ENCODE measurements around the gene SPINK4.

The SPINK4 gene

DNA sequence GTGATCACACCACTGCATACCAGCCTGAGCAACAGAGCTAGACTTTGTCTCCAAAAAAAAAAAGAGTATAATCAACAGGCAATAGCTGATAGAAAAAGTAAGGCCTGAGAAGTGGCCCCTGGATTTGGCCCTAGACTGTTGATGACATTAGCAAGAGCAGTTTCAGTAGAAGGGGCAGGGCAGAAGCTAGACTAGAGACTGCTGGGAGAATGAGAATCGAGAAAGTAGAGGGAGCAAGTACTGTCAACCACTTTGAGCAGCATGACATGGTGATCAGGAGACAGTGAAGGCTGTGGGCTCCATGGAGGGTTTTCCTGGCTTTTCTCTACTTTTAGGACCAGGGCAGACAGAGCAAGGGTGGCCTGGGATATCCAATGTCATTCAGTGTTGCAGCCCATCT, 37.9 kb upstream of the SPINK4 start:
- H3K4me3 ChIP-seq (ENCODE audit: low read depth, low read length), result no peak overlapping the region
- TF ChIP-seq, protein P1, sequence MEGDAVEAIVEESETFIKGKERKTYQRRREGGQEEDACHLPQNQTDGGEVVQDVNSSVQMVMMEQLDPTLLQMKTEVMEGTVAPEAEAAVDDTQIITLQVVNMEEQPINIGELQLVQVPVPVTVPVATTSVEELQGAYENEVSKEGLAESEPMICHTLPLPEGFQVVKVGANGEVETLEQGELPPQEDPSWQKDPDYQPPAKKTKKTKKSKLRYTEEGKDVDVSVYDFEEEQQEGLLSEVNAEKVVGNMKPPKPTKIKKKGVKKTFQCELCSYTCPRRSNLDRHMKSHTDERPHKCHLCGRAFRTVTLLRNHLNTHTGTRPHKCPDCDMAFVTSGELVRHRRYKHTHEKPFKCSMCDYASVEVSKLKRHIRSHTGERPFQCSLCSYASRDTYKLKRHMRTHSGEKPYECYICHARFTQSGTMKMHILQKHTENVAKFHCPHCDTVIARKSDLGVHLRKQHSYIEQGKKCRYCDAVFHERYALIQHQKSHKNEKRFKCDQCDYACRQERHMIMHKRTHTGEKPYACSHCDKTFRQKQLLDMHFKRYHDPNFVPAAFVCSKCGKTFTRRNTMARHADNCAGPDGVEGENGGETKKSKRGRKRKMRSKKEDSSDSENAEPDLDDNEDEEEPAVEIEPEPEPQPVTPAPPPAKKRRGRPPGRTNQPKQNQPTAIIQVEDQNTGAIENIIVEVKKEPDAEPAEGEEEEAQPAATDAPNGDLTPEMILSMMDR (IDR thresholded peaks at IDR 0.05; ENCODE audit: control insufficient read depth, extremely low read depth, insufficient read depth), result no peak
- no peak for DNase-seq (ENCODE audit: low read depth)

DNA sequence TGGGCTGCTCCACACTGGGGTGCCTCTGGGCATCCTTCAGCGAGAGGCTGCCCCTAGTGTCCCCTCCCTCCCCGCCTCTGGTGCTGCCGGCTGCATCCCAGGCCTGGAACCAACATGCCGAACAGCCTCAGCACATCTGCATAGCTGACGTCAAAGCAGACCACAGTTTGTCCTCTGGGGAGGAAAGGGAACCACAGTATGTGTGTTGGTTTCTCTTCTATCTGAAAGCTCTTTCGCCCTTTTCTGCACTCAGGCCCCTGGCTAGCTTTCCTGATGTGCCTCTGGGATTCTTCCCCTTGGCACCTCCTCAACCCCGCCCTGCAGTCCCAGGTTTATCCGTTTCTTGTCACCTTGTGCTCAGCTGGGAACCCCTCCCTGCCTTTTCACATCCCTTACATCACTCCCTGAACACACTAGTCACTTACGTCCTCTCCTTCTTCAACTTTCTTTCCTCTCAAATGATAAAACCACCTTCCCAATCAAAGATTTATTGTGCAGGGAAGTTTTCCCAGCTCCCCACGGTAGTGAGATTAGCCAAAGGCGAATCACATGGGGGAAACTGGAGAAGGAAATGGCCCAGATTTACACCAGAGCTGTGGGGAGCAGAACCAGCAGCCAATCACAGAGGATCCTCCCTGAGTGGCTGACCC, 37.3 kb upstream of the SPINK4 start:
- TF ChIP-seq, protein P1 (IDR thresholded peaks at IDR 0.05; ENCODE audit: control insufficient read depth, extremely low read depth, insufficient read depth), result no peak
- H3K4me3 ChIP-seq (ENCODE audit: low read depth, low read length), result no peak overlapping the region
- DNase-seq (ENCODE audit: low read depth), result no peak

DNA sequence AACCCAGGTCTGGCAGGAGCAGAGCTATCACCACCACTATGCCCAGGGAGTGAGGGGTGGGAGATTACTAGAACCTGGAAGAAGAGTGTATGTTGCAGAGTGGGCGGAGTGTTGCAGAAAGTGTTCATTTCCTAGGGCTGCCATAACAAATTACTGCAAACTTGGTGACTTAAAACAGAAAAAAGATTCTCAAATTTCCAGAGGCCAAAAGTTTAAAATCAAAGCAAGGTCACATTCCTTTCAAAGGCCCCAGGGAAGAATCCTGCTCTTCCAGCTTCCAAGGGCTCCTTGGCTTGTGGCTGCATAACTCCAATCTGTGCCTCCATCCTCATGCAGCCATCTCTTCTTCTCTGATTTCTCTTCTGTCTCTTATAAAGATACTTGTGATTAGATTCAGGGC, 30.6 kb upstream of the SPINK4 start:
- H3K4me3 ChIP-seq (ENCODE audit: low read depth, low read length), result no peak overlapping the region
- TF ChIP-seq, protein P1 (IDR thresholded peaks at IDR 0.05; ENCODE audit: control insufficient read depth, extremely low read depth, insufficient read depth), result no peak
- DNase-seq (ENCODE audit: low read depth), result no peak

DNA sequence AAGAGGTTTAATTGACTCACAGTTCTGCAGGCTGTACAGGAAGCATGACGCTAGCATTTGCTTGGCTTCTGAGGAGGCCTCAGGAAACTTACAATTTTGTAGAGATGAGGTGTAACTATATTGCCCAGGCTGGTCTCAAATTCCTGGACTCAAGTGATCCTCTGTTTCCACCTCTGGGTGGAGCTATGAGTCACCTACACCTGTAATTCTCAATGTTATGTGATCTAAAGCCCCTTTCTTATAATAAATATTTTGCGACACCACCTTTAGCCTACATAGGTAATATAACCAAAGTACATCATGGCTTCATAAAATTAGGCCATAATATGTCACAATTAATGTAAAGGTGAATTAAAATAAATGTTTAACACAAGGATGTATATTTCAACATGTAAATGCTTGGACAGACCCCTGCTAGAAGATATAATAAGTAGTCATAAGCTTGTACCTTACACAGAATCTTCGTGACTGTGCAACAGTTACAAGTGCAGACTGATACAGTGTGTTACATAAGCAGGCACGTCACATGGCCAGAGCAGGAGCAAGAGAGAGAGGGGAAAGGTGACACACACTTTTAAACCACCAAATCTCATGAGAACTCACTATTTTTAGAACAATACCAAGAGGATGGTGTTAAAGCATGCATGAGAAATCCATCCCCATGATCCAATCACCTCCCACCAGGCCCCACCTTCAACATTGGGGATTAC, 29.8 kb upstream of the SPINK4 start:
- H3K4me3 ChIP-seq (ENCODE audit: low read depth, low read length), result no peak overlapping the region
- DNase-seq (ENCODE audit: low read depth), result no peak
- TF ChIP-seq, protein P1 (IDR thresholded peaks at IDR 0.05; ENCODE audit: control insufficient read depth, extremely low read depth, insufficient read depth), result no peak

DNA sequence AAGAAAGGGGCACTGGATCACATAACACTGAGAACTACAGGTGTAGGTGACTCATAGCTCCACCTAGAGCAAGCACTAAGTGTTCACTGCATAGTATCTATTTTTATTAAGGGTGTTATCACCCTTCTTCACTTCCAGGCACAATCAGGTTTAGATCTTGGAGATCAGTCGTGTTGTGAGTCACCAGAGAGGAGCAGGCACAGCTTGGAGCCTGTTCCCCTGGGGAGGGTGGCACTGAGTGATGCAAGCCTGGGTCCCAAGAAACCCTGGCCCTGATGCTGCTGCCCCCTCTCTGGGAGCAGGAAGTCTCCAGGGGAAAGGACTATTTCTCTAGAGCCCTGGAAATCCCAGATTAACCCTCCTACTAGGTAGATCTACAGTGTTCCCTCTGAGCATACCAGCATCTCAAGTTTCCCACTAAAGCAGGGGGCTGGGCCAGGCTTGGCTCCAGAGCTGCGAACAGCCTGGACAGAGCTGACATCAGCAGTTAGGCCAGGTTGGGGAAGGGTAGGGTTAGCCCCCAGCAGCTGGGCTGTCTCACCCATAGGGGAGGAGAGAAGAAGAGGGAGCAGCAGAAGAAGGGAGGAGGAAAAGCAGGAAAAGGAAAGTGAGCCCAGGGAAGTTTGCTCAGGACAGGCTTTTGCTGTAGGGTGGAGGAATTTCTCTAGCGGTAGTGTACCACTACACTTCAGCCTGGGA, 28.1 kb upstream of the SPINK4 start:
- no peak overlapping the region for H3K4me3 ChIP-seq (ENCODE audit: low read depth, low read length)

DNA sequence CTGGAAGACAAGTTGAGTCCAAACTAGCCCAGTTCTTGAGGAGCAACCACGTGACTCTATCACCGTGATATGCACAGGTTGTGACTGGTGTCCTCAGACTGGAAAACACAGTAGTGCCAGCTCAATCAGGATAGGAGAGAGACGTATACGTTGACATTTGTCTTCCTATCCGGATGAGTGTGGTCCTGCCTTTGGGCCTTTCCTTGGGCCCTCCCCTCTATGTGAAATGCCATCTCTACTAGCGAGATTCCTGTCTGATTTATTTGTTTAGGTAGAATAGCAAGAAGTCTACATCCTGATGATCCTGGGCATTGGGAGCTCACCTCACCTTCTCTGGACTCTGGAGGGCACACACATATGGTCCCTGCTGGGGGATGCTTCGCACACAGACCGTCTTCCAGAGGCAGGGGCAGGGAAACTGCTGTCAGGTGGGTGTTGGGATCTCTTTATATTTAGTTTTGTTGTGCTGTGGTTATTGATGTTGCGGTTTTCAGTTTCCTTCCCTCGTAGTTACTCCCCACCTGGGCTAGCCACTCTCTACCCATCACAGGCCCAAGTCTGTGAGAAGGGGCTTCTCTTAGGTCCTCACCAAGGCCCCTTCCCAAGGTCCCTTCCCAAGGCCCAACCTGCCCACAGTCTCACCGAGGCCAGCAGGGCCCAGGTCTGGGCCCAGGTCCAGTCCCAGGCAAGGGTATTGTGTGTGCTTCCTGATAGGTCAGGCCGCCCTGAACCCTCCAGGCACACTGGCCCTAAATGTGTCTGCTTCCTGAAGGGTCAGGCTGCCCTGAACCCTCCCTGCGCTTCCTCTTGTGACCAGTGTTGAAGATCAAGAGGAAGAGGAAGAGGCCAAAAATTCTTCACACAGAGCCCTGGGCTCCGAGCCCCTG, 19.0 kb upstream of the SPINK4 start:
- TF ChIP-seq, protein P1 (IDR thresholded peaks at IDR 0.05; ENCODE audit: control insufficient read depth, extremely low read depth, insufficient read depth), result no peak
- no peak for DNase-seq (ENCODE audit: low read depth)
- H3K4me3 ChIP-seq (ENCODE audit: low read depth, low read length), result no peak overlapping the region

More for the DNA sequence above, 28.1 kb upstream of the SPINK4 start:
- TF ChIP-seq, protein P1 (IDR thresholded peaks at IDR 0.05; ENCODE audit: control insufficient read depth, extremely low read depth, insufficient read depth), result peak; percentile 17; the same call in 1 of the 2 replicates
- no peak for DNase-seq (ENCODE audit: low read depth)
